ENCODE measurements around the gene PSMC2.
A peak's percentile ranks its signal among the peaks of the same experiment; 100 is the strongest.

PSMC2 gene

GRCh38 chr7:103343332-103343731 is 4.1 kb upstream of the PSMC2 start:
- Histone ChIP-seq H3K79me2 (ENCODE audit: control insufficient read depth, insufficient read depth, low read length, poor library complexity) (peaks cover 10% of the 10 kb centered on the region), H2AK5ac (ENCODE audit: low read length) (no peak overlapping the region), H2AFZ (ENCODE audit: insufficient read depth, low read length, poor library complexity) (no peak overlapping the region)

GRCh38 chr7:103343758-103344452 is 3.5 kb upstream of the PSMC2 start:
- DNase-seq = peak in 1 of 2 donors; percentile 25
- Histone ChIP-seq H2BK120ac (ENCODE audit: insufficient read depth, low read length, poor library complexity) (peak overlapping the region; percentile 73), H2AFZ (ENCODE audit: insufficient read depth, low read length, poor library complexity) (peak overlapping the region; percentile 32), H3K27ac (ENCODE audit: low read depth, low read length) (no peak overlapping the region), H2BK12ac (ENCODE audit: low read length) (no peak overlapping the region), H3K79me2 (ENCODE audit: control insufficient read depth, insufficient read depth, low read length, poor library complexity) (peaks cover 12% of the 10 kb centered on the region), H4K8ac (ENCODE audit: low read depth, low read length) (peak overlapping the region; percentile 95), H3K14ac (ENCODE audit: low read length) (peak overlapping the region; percentile 96), H3K27me3 (ENCODE audit: insufficient read depth, low read length) (no peaks in the 10 kb centered on the region), H4K91ac (ENCODE audit: low read depth, low read length) (peak overlapping the region; percentile 93), H3K9me3 (ENCODE audit: insufficient read depth, low read depth, low read length) (no peaks in the 10 kb centered on the region), H2AK5ac (ENCODE audit: low read length) (peak overlapping the region; percentile 42), H3K4me2 (ENCODE audit: low read length) (peak overlapping the region; percentile 69), H3K36me3 (ENCODE audit: control insufficient read depth in 1 of 2, insufficient read depth in 2 of 2, low read length in 2 of 2) (peaks cover 3 to 8% of the 10 kb centered on the region in 2 experiments), H2BK5ac (ENCODE audit: low read depth, low read length, poor library complexity) (peak overlapping the region; percentile 71), H3K4me3 (ENCODE audit: low read depth, low read length) (peak overlapping the region; percentile 96), H3K4ac (ENCODE audit: low read depth, low read length) (peak overlapping the region; percentile 95), H3K4me1 (ENCODE audit: control insufficient read depth in 1 of 2, insufficient read depth in 2 of 2, low read length in 2 of 2) (peaks cover 2% of the 10 kb centered on the region in 2 experiments), H4K12ac (ENCODE audit: low read depth, low read length) (peak overlapping the region; percentile 92), H3K79me1 (ENCODE audit: low read length) (peaks cover 9% of the 10 kb centered on the region), H3K23ac (ENCODE audit: low read length) (peak overlapping the region; percentile 37), H3K18ac (ENCODE audit: low read length) (peak overlapping the region; percentile 90), H3K9ac (ENCODE audit: low read length) (peak overlapping the region; percentile 83)
- WGBS (ENCODE audit: extremely low coverage, insufficient coverage, insufficient read length) = no CpG with 5 or more reads among the region's 26 CpGs

More at GRCh38 chr7:103343332-103343731, 4.1 kb upstream of the PSMC2 start:
- Histone ChIP-seq H3K4me1 (ENCODE audit: control insufficient read depth in 1 of 2, insufficient read depth in 2 of 2, low read length in 2 of 2) (no peaks in the 10 kb centered on the region), H3K79me1 (ENCODE audit: low read length) (peaks cover 9% of the 10 kb centered on the region), H4K12ac (ENCODE audit: low read depth, low read length) (no peak overlapping the region), H3K14ac (ENCODE audit: low read length) (no peak overlapping the region), H3K9me3 (ENCODE audit: insufficient read depth, low read depth, low read length) (no peaks in the 10 kb centered on the region), H3K23ac (ENCODE audit: low read length) (no peak overlapping the region), H3K4ac (ENCODE audit: low read depth, low read length) (peak overlapping the region; percentile 60), H3K27me3 (ENCODE audit: insufficient read depth, low read length) (no peaks in the 10 kb centered on the region), H2BK120ac (ENCODE audit: insufficient read depth, low read length, poor library complexity) (no peak overlapping the region), H3K4me3 (ENCODE audit: low read depth, low read length) (no peak overlapping the region), H3K36me3 (ENCODE audit: control insufficient read depth in 1 of 2, insufficient read depth in 2 of 2, low read length in 2 of 2) (peaks cover 4 to 9% of the 10 kb centered on the region in 2 experiments), H3K27ac (ENCODE audit: low read depth, low read length) (no peak overlapping the region), H3K9ac (ENCODE audit: low read length) (no peak overlapping the region), H2BK5ac (ENCODE audit: low read depth, low read length, poor library complexity) (no peak overlapping the region), H4K8ac (ENCODE audit: low read depth, low read length) (no peak overlapping the region), H2BK12ac (ENCODE audit: low read length) (no peak overlapping the region), H3K4me2 (ENCODE audit: low read length) (peak overlapping the region; percentile 69), H4K91ac (ENCODE audit: low read depth, low read length) (no peak overlapping the region), H3K18ac (ENCODE audit: low read length) (no peak overlapping the region)
- no peak for DNase-seq

GRCh38 chr7:103344453-103345149 is 2.8 kb upstream of the PSMC2 start, which contains the start of gene DNAJC2:
Gene DNAJC2, minus strand, starts transcription at chr7:103344767. Its CDS starts 145 bp downstream, at chr7:103344622.
- H3K4ac ChIP-seq (ENCODE audit: low read depth, low read length) = peak within 1 kb of the TSS; percentile 95
- peak within 1 kb of the TSS; percentile 32 for H2AFZ ChIP-seq (ENCODE audit: insufficient read depth, low read length, poor library complexity)
- no peaks in the 10 kb centered on the region for H3K9me3 ChIP-seq (ENCODE audit: insufficient read depth, low read depth, low read length)
- no peak within 1 kb of the TSS for H3K27ac ChIP-seq (ENCODE audit: low read depth, low read length)
- peak within 1 kb of the TSS; percentile 73 for H2BK120ac ChIP-seq (ENCODE audit: insufficient read depth, low read length, poor library complexity)
- no peak within 1 kb of the TSS for H2BK12ac ChIP-seq (ENCODE audit: low read length)
- peak within 1 kb of the TSS; percentile 96 for H3K14ac ChIP-seq (ENCODE audit: low read length)
- H3K4me1 ChIP-seq (ENCODE audit: control insufficient read depth in 1 of 2, insufficient read depth in 2 of 2, low read length in 2 of 2) = peaks cover 2% of the 10 kb centered on the region in 2 experiments
- H4K91ac ChIP-seq (ENCODE audit: low read depth, low read length) = peak within 1 kb of the TSS; percentile 93
- H3K9ac ChIP-seq (ENCODE audit: low read length) = peak within 1 kb of the TSS; percentile 83
- WGBS (ENCODE audit: extremely low coverage, insufficient coverage, insufficient read length) = no CpG with 5 or more reads among the region's 43 CpGs
- no peaks in the 10 kb centered on the region for H3K27me3 ChIP-seq (ENCODE audit: insufficient read depth, low read length)
- peak within 1 kb of the TSS; percentile 71 for H2BK5ac ChIP-seq (ENCODE audit: low read depth, low read length, poor library complexity)
- peaks cover 3 to 8% of the 10 kb centered on the region in 2 experiments for H3K36me3 ChIP-seq (ENCODE audit: control insufficient read depth in 1 of 2, insufficient read depth in 2 of 2, low read length in 2 of 2)
- peaks cover 12% of the 10 kb centered on the region for H3K79me2 ChIP-seq (ENCODE audit: control insufficient read depth, insufficient read depth, low read length, poor library complexity)
- peak within 1 kb of the TSS; percentile 92 for H4K12ac ChIP-seq (ENCODE audit: low read depth, low read length)
- H3K4me3 ChIP-seq (ENCODE audit: low read depth, low read length) = peak within 1 kb of the TSS; percentile 96
- H4K8ac ChIP-seq (ENCODE audit: low read depth, low read length) = peak within 1 kb of the TSS; percentile 95
- H3K23ac ChIP-seq (ENCODE audit: low read length) = peak within 1 kb of the TSS; percentile 37
- peak within 1 kb of the TSS; percentile 90 for H3K18ac ChIP-seq (ENCODE audit: low read length)
- H3K79me1 ChIP-seq (ENCODE audit: low read length) = peaks cover 9% of the 10 kb centered on the region
- H3K4me2 ChIP-seq (ENCODE audit: low read length) = peak within 1 kb of the TSS; percentile 69
- peak; percentile 87 to 92 for DNase-seq
- peak within 1 kb of the TSS; percentile 42 for H2AK5ac ChIP-seq (ENCODE audit: low read length)

- WGBS (ENCODE audit: extremely low coverage, insufficient coverage, insufficient read length) = no CpG with 5 or more reads among the region's 5 CpGs
- H3K4me1 ChIP-seq (ENCODE audit: control insufficient read depth in 1 of 2, insufficient read depth in 2 of 2, low read length in 2 of 2) = peaks cover 2 to 4% of the 10 kb centered on the region in 2 experiments
- H3K14ac ChIP-seq (ENCODE audit: low read length) = no peak overlapping the region
- no peak overlapping the region for H3K23ac ChIP-seq (ENCODE audit: low read length)
- H3K27me3 ChIP-seq (ENCODE audit: insufficient read depth, low read length) = no peaks in the 10 kb centered on the region
- H4K91ac ChIP-seq (ENCODE audit: low read depth, low read length) = no peak overlapping the region
- no peak overlapping the region for H3K4ac ChIP-seq (ENCODE audit: low read depth, low read length)
- peaks cover 9% of the 10 kb centered on the region for H3K79me1 ChIP-seq (ENCODE audit: low read length)
- H2AFZ ChIP-seq (ENCODE audit: insufficient read depth, low read length, poor library complexity) = no peak overlapping the region
- no peak overlapping the region for H4K8ac ChIP-seq (ENCODE audit: low read depth, low read length)
- H2BK12ac ChIP-seq (ENCODE audit: low read length) = no peak overlapping the region
- no peak overlapping the region for H2BK120ac ChIP-seq (ENCODE audit: insufficient read depth, low read length, poor library complexity)
- H3K79me2 ChIP-seq (ENCODE audit: control insufficient read depth, insufficient read depth, low read length, poor library complexity) = peaks cover 12% of the 10 kb centered on the region
- H3K27ac ChIP-seq (ENCODE audit: low read depth, low read length) = no peak overlapping the region
- no peak overlapping the region for H3K4me2 ChIP-seq (ENCODE audit: low read length)
- H3K9ac ChIP-seq (ENCODE audit: low read length) = no peak overlapping the region
- H3K4me3 ChIP-seq (ENCODE audit: low read depth, low read length) = no peak overlapping the region
- no peak overlapping the region for H2AK5ac ChIP-seq (ENCODE audit: low read length)
- H3K36me3 ChIP-seq (ENCODE audit: control insufficient read depth in 1 of 2, insufficient read depth in 2 of 2, low read length in 2 of 2) = peaks cover under 1 to 2% of the 10 kb centered on the region in 2 experiments
- no peak overlapping the region for H4K12ac ChIP-seq (ENCODE audit: low read depth, low read length)
- no peak overlapping the region for H3K18ac ChIP-seq (ENCODE audit: low read length)
- H3K9me3 ChIP-seq (ENCODE audit: insufficient read depth, low read depth, low read length) = no peaks in the 10 kb centered on the region
- no peak for DNase-seq
- no peak overlapping the region for H2BK5ac ChIP-seq (ENCODE audit: low read depth, low read length, poor library complexity)
Measured at GRCh38 chr7:103346396-103346795, 1.0 kb upstream of the PSMC2 start.
